ENCODE measurements around the gene MAEL. TPM values are rescaled to one million over a fixed set of nuclear protein-coding genes. Genes with fewer than 3 reads are reported as not detected.

MAEL gene
- total and polyA plus RNA-seq, 2 experiments from 2014 or later, result 0.45 TPM; not detected in 1

DNA sequence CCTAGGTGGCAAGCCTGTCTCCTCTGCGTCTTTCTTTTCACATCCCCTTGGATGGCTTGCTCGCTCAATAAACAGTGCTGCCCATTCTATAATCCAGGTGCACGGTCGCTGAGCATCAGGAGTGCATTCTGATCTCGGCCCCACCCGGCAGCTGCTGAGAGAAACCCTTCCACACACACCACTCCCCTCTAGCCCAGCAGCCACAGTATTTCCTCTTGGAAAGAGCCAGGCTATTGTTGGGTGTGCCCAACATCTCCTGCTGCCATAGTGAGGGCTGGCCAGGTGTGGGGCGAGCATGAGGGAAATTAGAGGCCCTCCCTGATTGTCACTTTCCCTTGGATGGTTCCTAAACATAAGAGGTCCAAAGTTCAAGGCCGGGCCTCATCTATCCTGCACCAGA, 76.4 kb downstream of the MAEL start:
- no peak for DNase-seq (ENCODE audit: low spot score)
- H3K9me3 ChIP-seq (ENCODE audit: low read depth), result no peaks in the 10 kb centered on the region

DNA sequence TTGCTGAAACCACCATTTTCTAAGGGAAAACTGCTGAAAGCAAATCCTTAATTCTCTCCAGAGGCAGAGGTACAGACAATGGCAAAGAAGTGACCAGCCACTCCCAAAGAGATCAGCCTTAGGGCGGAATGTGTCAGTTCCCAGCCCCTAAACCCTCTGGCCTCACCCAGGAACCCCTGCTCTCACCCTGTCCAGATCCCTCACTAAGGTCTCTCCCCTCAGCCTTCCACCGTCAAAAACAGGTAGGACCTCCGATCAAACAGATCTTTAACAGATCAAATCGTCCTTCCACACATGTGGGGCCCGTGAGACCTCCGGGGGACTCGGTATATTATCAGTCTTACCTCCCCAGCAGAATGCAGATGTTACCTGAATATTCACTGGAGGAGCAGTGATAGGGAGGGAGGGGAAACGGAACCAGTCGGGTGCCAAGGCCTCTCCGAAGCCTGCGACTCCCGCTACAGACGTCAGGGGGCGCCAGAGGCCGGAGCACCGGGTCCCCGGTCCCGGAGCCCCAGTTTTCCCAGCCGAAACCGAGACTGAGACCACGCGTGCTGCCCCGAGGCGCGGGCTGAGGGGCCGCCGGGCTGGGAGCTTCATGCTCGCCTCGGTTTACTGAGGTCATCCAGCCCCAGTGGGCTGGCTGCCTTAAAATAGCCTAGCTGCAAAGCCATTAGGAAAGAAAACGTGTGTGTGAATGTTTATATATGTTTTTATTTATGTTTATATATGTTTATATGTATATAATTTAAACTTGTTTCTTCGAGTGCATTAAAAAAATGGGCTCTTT, 77.4 kb downstream of the MAEL start:
- Histone ChIP-seq H3K9me2 (replicated peaks; ENCODE audit: insufficient read depth) (no peaks in the 10 kb centered on the region), H3K27ac (no peak overlapping the region), H3K9me3 (ENCODE audit: low read depth) (no peaks in the 10 kb centered on the region), H3K27me3 (no peaks in the 10 kb centered on the region), H3K4me3 (peak overlapping the region; percentile 17), H3K4me2 (peak overlapping the region; percentile 94), H4K20me1 (ENCODE audit: insufficient read depth, poor library complexity, severe bottlenecking) (no peaks in the 10 kb centered on the region), H3K36me3 (replicated peaks; ENCODE audit: insufficient read depth, low read depth) (no peaks in the 10 kb centered on the region), H3K79me2 (no peaks in the 10 kb centered on the region), H2AFZ (peak overlapping the region; percentile 70), H3K4me1 (ENCODE audit: insufficient read depth) (no peaks in the 10 kb centered on the region)
- TF ChIP-seq, protein P1, sequence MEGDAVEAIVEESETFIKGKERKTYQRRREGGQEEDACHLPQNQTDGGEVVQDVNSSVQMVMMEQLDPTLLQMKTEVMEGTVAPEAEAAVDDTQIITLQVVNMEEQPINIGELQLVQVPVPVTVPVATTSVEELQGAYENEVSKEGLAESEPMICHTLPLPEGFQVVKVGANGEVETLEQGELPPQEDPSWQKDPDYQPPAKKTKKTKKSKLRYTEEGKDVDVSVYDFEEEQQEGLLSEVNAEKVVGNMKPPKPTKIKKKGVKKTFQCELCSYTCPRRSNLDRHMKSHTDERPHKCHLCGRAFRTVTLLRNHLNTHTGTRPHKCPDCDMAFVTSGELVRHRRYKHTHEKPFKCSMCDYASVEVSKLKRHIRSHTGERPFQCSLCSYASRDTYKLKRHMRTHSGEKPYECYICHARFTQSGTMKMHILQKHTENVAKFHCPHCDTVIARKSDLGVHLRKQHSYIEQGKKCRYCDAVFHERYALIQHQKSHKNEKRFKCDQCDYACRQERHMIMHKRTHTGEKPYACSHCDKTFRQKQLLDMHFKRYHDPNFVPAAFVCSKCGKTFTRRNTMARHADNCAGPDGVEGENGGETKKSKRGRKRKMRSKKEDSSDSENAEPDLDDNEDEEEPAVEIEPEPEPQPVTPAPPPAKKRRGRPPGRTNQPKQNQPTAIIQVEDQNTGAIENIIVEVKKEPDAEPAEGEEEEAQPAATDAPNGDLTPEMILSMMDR (IDR thresholded peaks at IDR 0.05; ENCODE audit: poor library complexity), result peak; percentile 97
- no peak for TF ChIP-seq EZH2phosphoT487 (IDR thresholded peaks at IDR 0.05; ENCODE audit: low read depth, severe bottlenecking, unreplicated experiment)
- 2% methylated on average over 31 of the region's 31 CpGs for WGBS (ENCODE audit: low lambda C conversion rate, missing lambda C conversion rate)
- peak; percentile 86 for DNase-seq (ENCODE audit: low spot score)

More for the DNA sequence above, 76.4 kb downstream of the MAEL start:
- Histone ChIP-seq H3K27ac (no peak overlapping the region), H3K4me1 (ENCODE audit: insufficient read depth) (no peaks in the 10 kb centered on the region), H3K9me2 (replicated peaks; ENCODE audit: insufficient read depth) (no peaks in the 10 kb centered on the region), H4K20me1 (ENCODE audit: insufficient read depth, poor library complexity, severe bottlenecking) (no peaks in the 10 kb centered on the region), H3K4me2 (no peak overlapping the region), H2AFZ (no peak overlapping the region), H3K79me2 (no peaks in the 10 kb centered on the region), H3K27me3 (no peaks in the 10 kb centered on the region), H3K36me3 (replicated peaks; ENCODE audit: insufficient read depth, low read depth) (no peaks in the 10 kb centered on the region), H3K4me3 (no peak overlapping the region)
- TF ChIP-seq, protein P1 (IDR thresholded peaks at IDR 0.05; ENCODE audit: poor library complexity), result no peak
- no peak for TF ChIP-seq EZH2 (IDR thresholded peaks at IDR 0.05; ENCODE audit: borderline replicate concordance)
- no peak for TF ChIP-seq EZH2phosphoT487 (IDR thresholded peaks at IDR 0.05; ENCODE audit: low read depth, severe bottlenecking, unreplicated experiment)
- 87% methylated on average over 8 of the region's 8 CpGs for WGBS (ENCODE audit: low lambda C conversion rate, missing lambda C conversion rate)

DNA sequence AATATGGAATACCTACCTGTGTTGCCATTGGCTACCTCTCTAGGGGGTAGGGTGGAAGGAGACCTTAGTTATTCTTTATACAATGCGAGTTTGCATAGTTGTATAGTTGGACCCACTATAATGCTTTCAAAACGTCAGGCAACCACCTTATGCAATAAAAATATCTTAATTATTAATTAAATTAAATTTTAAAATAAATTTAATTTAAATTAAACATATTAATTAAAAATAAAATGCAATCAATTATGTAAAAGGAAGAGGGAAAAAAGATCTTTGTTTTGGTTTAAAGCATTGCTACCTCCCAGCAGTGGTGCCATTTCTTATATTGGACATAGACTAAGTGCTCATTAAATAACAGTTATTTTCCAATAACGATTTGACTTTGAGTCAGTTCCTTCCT, 78.8 kb downstream of the MAEL start:
- Histone ChIP-seq H4K20me1 (ENCODE audit: insufficient read depth, poor library complexity, severe bottlenecking) (no peaks in the 10 kb centered on the region), H3K9me2 (replicated peaks; ENCODE audit: insufficient read depth) (no peaks in the 10 kb centered on the region), H3K79me2 (no peaks in the 10 kb centered on the region), H3K4me1 (ENCODE audit: insufficient read depth) (no peaks in the 10 kb centered on the region), H3K9me3 (ENCODE audit: low read depth) (no peaks in the 10 kb centered on the region), H3K4me3 (no peak overlapping the region), H3K27ac (no peak overlapping the region), H3K27me3 (no peaks in the 10 kb centered on the region), H3K4me2 (no peak overlapping the region), H2AFZ (no peak overlapping the region), H3K36me3 (replicated peaks; ENCODE audit: insufficient read depth, low read depth) (no peaks in the 10 kb centered on the region)
- DNase-seq (ENCODE audit: low spot score), result no peak
- 88% methylated on average over 3 of the region's 3 CpGs for WGBS (ENCODE audit: low lambda C conversion rate, missing lambda C conversion rate)
- TF ChIP-seq, protein P1 (IDR thresholded peaks at IDR 0.05; ENCODE audit: poor library complexity), result no peak
- TF ChIP-seq EZH2phosphoT487 (IDR thresholded peaks at IDR 0.05; ENCODE audit: low read depth, severe bottlenecking, unreplicated experiment) (no peak), EZH2 (IDR thresholded peaks at IDR 0.05; ENCODE audit: borderline replicate concordance) (no peak)
